IMR-90 (cell line): ENCODE measurements around the gene CFAP61.

ENCODE experiments used
- BHLHE40 ChIP-seq: fragments of 150-350 bp; IDR thresholded peaks from 2 replicates; pipeline ENCODE4 v1.6.1; 2016; ENCODE audit warnings: mild to moderate bottlenecking, low read depth, low read length
- CEBPB ChIP-seq: IDR thresholded peaks from 2 replicates; pipeline ENCODE4 v1.6.1; 2012; ENCODE audit warnings: low read depth, low read length, improper control_type of control experiment
- FOS ChIP-seq: fragments of 150-350 bp; IDR thresholded peaks from 2 replicates; pipeline ENCODE4 v1.6.1; 2016; ENCODE audit warnings: low read depth, low read length
- MXI1 ChIP-seq: IDR thresholded peaks from 2 replicates; pipeline ENCODE4 v1.6.1; 2012; ENCODE audit warnings: low read depth, mild to moderate bottlenecking, low read length, moderate library complexity, borderline replicate concordance
- POLR2A ChIP-seq: IDR thresholded peaks from 2 replicates; pipeline ENCODE4 v1.6.1; 2012; ENCODE audit warnings: mild to moderate bottlenecking, low read depth, low read length
- RAD21 ChIP-seq: IDR thresholded peaks from 2 replicates; pipeline ENCODE4 v1.6.1; 2012; ENCODE audit warnings: low read length, improper control_type of control experiment
- RCOR1 ChIP-seq: IDR thresholded peaks from 2 replicates; pipeline ENCODE4 v1.6.1; 2012; ENCODE audit warnings: mild to moderate bottlenecking, low read length, improper control_type of control experiment; ENCODE audit not compliant: insufficient replicate concordance
- RFX5 ChIP-seq: IDR thresholded peaks from 2 replicates; pipeline ENCODE4 v1.8.0; 2012; ENCODE audit warnings: low read depth, mild to moderate bottlenecking, low read length, moderate library complexity
- SMC3 ChIP-seq: fragments of 150-350 bp; IDR thresholded peaks from 2 replicates; pipeline ENCODE4 v1.6.1; 2016; ENCODE audit warnings: low read depth, mild to moderate bottlenecking, antibody characterized with exemption, low read length, moderate library complexity
- TF ChIP-seq, protein P1 (sequence below): conservative IDR thresholded peaks from 2 replicates; pipeline ENCODE4 v1.5.1; 2012; ENCODE audit warnings: mild to moderate bottlenecking, low read depth, low read length, improper control_type of control experiment
- TF ChIP-seq, protein P2 (sequence below): fragments of 150-350 bp; IDR thresholded peaks from 2 replicates; pipeline ENCODE4 v1.6.1; 2017; ENCODE audit warnings: mild to moderate bottlenecking, antibody characterized with exemption, low read length, low read depth

DNA sequence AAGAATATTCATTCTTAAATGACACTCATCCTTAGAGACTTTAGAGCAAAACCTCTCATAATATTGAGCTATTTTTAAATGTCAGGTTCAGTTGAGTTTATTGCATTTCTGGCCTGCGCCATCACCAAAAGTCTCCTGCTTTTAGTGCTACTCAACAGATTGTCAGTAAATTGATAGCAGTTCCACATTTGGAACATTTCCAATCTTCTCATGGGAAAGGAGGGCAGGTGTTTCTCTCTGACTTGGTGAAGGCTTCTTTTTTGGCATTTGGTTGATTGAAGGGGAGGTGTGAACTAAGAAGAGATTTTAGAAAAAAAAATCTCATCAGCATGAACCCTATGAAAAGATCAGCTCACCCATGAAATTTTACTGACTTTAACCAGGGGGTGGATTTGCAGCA, 189.6 kb downstream of the CFAP61 start:
- TF ChIP-seq, protein P1, sequence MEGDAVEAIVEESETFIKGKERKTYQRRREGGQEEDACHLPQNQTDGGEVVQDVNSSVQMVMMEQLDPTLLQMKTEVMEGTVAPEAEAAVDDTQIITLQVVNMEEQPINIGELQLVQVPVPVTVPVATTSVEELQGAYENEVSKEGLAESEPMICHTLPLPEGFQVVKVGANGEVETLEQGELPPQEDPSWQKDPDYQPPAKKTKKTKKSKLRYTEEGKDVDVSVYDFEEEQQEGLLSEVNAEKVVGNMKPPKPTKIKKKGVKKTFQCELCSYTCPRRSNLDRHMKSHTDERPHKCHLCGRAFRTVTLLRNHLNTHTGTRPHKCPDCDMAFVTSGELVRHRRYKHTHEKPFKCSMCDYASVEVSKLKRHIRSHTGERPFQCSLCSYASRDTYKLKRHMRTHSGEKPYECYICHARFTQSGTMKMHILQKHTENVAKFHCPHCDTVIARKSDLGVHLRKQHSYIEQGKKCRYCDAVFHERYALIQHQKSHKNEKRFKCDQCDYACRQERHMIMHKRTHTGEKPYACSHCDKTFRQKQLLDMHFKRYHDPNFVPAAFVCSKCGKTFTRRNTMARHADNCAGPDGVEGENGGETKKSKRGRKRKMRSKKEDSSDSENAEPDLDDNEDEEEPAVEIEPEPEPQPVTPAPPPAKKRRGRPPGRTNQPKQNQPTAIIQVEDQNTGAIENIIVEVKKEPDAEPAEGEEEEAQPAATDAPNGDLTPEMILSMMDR, result no peak
- TF ChIP-seq BHLHE40 (no peak), RAD21 (no peak), POLR2A (no peak), FOS (no peak), SMC3 (no peak), CEBPB (no peak), RCOR1 (no peak), MXI1 (no peak), RFX5 (no peak)
- TF ChIP-seq, protein P2, sequence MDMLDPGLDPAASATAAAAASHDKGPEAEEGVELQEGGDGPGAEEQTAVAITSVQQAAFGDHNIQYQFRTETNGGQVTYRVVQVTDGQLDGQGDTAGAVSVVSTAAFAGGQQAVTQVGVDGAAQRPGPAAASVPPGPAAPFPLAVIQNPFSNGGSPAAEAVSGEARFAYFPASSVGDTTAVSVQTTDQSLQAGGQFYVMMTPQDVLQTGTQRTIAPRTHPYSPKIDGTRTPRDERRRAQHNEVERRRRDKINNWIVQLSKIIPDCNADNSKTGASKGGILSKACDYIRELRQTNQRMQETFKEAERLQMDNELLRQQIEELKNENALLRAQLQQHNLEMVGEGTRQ, result no peak
